Astrocyte (in vitro differentiated cells and primary cell): ENCODE data around the gene ANP32A. TPM values are rescaled to one million over a fixed set of nuclear protein-coding genes. Genes with fewer than 3 reads are reported as not detected.

ENCODE experiments used
- DNase-seq: peaks from one replicate; pipeline ENCODE4 v3.0.0-alpha.2; 2010; ENCODE audit warnings: low read depth
- FAIRE-seq: peaks from 2 replicates; lab custom pipeline; 2011; peaks lifted over from hg19 to GRCh38; lab: Jason Lieb, UNC
- H2AFZ ChIP-seq: 2 replicates; pipeline ENCODE4 v1.6.0; 2012; ENCODE audit warnings: low read depth, low read length, inconsistent platforms
- H3K27ac ChIP-seq: 2 replicates; pipeline ENCODE4 v1.5.1; 2011; ENCODE audit warnings: low read depth, low read length, inconsistent platforms
- H3K27me3 ChIP-seq: 2 replicates; pipeline ENCODE4 v1.6.0; 2011; ENCODE audit warnings: low read length, inconsistent platforms; ENCODE audit not compliant: insufficient read depth
- H3K36me3 ChIP-seq: 2 replicates; pipeline ENCODE4 v1.5.1; 2011; ENCODE audit warnings: low read length, inconsistent platforms; ENCODE audit not compliant: insufficient read depth
- H3K4me1 ChIP-seq: 2 replicates; pipeline ENCODE4 v1.5.1; 2011; ENCODE audit warnings: low read length, inconsistent platforms; ENCODE audit not compliant: insufficient read depth
- H3K4me2 ChIP-seq: 2 replicates; pipeline ENCODE4 v1.6.0; 2012; ENCODE audit warnings: low read length, inconsistent platforms
- H3K4me3 ChIP-seq: 2 replicates; pipeline ENCODE4 v1.5.1; 2011; ENCODE audit warnings: low read depth, mild to moderate bottlenecking, low read length, inconsistent platforms; ENCODE audit not compliant: insufficient read depth
- H3K79me2 ChIP-seq: 2 replicates; pipeline ENCODE4 v1.6.0; 2012; ENCODE audit warnings: mild to moderate bottlenecking, low read length, inconsistent platforms; ENCODE audit not compliant: insufficient read depth
- H3K9ac ChIP-seq: 2 replicates; pipeline ENCODE4 v1.6.0; 2012; ENCODE audit warnings: mild to moderate bottlenecking, low read length, inconsistent platforms
- H3K9me3 ChIP-seq: 2 replicates; pipeline ENCODE4 v1.5.1; 2012; ENCODE audit warnings: low read depth, mild to moderate bottlenecking, low read length, inconsistent platforms; ENCODE audit not compliant: insufficient read depth
- H4K20me1 ChIP-seq: 2 replicates; pipeline ENCODE4 v1.6.0; 2012; ENCODE audit warnings: low read length, inconsistent platforms; ENCODE audit not compliant: insufficient read depth
- H3K27ac Mint-ChIP-seq: one replicate; pipeline ENCODE4 v1.8.0; 2021; ENCODE audit warnings: mild to moderate bottlenecking, mixed read lengths; ENCODE audit not compliant: unreplicated experiment
- H3K27me3 Mint-ChIP-seq: one replicate; pipeline ENCODE4 v1.8.0; 2021; ENCODE audit warnings: low read depth, mixed read lengths; ENCODE audit not compliant: unreplicated experiment
- H3K36me3 Mint-ChIP-seq: one replicate; pipeline ENCODE4 v1.8.0; 2021; ENCODE audit warnings: low read depth, mixed read lengths; ENCODE audit not compliant: unreplicated experiment
- H3K4me1 Mint-ChIP-seq: one replicate; pipeline ENCODE4 v1.8.0; 2021; ENCODE audit warnings: low read depth, mixed read lengths; ENCODE audit not compliant: unreplicated experiment
- H3K4me3 Mint-ChIP-seq: one replicate; pipeline ENCODE4 v1.8.0; 2021; ENCODE audit warnings: mild to moderate bottlenecking, moderate library complexity, mixed read lengths; ENCODE audit not compliant: unreplicated experiment
- H3K9me3 Mint-ChIP-seq: one replicate; pipeline ENCODE4 v1.8.0; 2021; ENCODE audit warnings: mild to moderate bottlenecking, mixed read lengths; ENCODE audit not compliant: unreplicated experiment
- CTCF ChIP-seq: IDR thresholded peaks from 2 replicates; pipeline ENCODE4 v1.5.1; 2011; ENCODE audit warnings: low read depth, mild to moderate bottlenecking, inconsistent platforms, low read length, moderate library complexity; ENCODE audit not compliant: insufficient read depth
- EZH2 ChIP-seq: IDR thresholded peaks from 2 replicates; pipeline ENCODE4 v1.6.1; 2012; ENCODE audit warnings: mild to moderate bottlenecking, low read length, inconsistent platforms; ENCODE audit not compliant: insufficient read depth
- total RNA-seq: library from RNA; stranded (reverse); gene quantifications from 2 replicates; pipeline ENCODE4 v1.2.1, GENCODE V29; 2021

ANP32A gene
- total RNA-seq, 1 donor from 2014 or later: 138 TPM

GRCh38 chr15:68784206-68784605, 36.5 kb downstream of the ANP32A start:
- peaks cover 30% of the 10 kb centered on the region for H3K36me3 Mint-ChIP-seq
- Histone ChIP-seq H3K36me3 (peaks cover 32% of the 10 kb centered on the region), H3K9me3 (no peaks in the 10 kb centered on the region), H2AFZ (no peak overlapping the region), H3K4me1 (no peaks in the 10 kb centered on the region), H4K20me1 (peaks cover 78% of the 10 kb centered on the region), H3K27me3 (no peaks in the 10 kb centered on the region), H3K27ac (no peak overlapping the region), H3K4me3 (no peak overlapping the region), H3K4me2 (no peak overlapping the region), H3K79me2 (peaks cover 27% of the 10 kb centered on the region), H3K9ac (no peak overlapping the region)
- no peak for TF ChIP-seq EZH2
- TF ChIP-seq CTCF: no peak
- H3K9me3 Mint-ChIP-seq: no peaks in the 10 kb centered on the region
- no peak overlapping the region for H3K27ac Mint-ChIP-seq
- FAIRE-seq (no peak), DNase-seq (no peak)
- no peak overlapping the region for H3K4me3 Mint-ChIP-seq
- no peaks in the 10 kb centered on the region for H3K27me3 Mint-ChIP-seq
- H3K4me1 Mint-ChIP-seq: peaks cover 6% of the 10 kb centered on the region

GRCh38 chr15:68783226-68784058, 37.3 kb downstream of the ANP32A start:
- peaks cover 6% of the 10 kb centered on the region for H3K4me1 Mint-ChIP-seq

More at GRCh38 chr15:68783226-68784058, 37.3 kb downstream of the ANP32A start:
- H3K36me3 ChIP-seq: peaks cover 38% of the 10 kb centered on the region
- TF ChIP-seq EZH2 (no peak), CTCF (peak; percentile 15)
- DNase-seq (no peak), FAIRE-seq (no peak)
- Mint-ChIP-seq H3K27me3 (no peaks in the 10 kb centered on the region), H3K36me3 (peaks cover 30% of the 10 kb centered on the region), H3K27ac (no peak overlapping the region), H3K9me3 (no peaks in the 10 kb centered on the region), H3K4me3 (no peak overlapping the region)
- H3K27ac ChIP-seq: no peak overlapping the region
- H3K9ac ChIP-seq: no peak overlapping the region
- no peak overlapping the region for H3K4me3 ChIP-seq
- H3K4me1 ChIP-seq: no peaks in the 10 kb centered on the region
- H3K79me2 ChIP-seq: peaks cover 19% of the 10 kb centered on the region
- peaks cover 70% of the 10 kb centered on the region for H4K20me1 ChIP-seq
- no peak overlapping the region for H2AFZ ChIP-seq
- H3K4me2 ChIP-seq: no peak overlapping the region
- no peaks in the 10 kb centered on the region for H3K27me3 ChIP-seq
- no peaks in the 10 kb centered on the region for H3K9me3 ChIP-seq
